Measurements from ENCODE around the gene NNMT.

Gene NNMT

GRCh38 chr11:114298710-114299109, 2.5 kb downstream of the NNMT start:
- H3K36me3 ChIP-seq (replicated peaks), result no peaks in the 10 kb centered on the region
- H3K9me3 ChIP-seq, result no peaks in the 10 kb centered on the region
- in situ Hi-C loops (cut with MboI; ENCODE audit: low sequenced_read_pairs), result no loop called here
- DNase-seq (ENCODE audit: low spot score in 2 of 2), result no peak
- H3K27me3 ChIP-seq (ENCODE audit: low read depth), result 0 out of 2 replicates have a peak, but pooled peaks cover 3% of the 10 kb centered on the region
- no peak overlapping the region for H3K4me3 ChIP-seq
- H3K4me1 ChIP-seq, result no peaks in the 10 kb centered on the region

- H3K36me3 ChIP-seq (replicated peaks), result no peaks in the 10 kb centered on the region
- no peak for DNase-seq (ENCODE audit: low spot score in 2 of 2)
- no peaks in the 10 kb centered on the region for H3K9me3 ChIP-seq
- no peaks in the 10 kb centered on the region for H3K4me1 ChIP-seq
- in situ Hi-C loops (cut with MboI; ENCODE audit: low sequenced_read_pairs), result no loop called here
- H3K27me3 ChIP-seq (ENCODE audit: low read depth), result 0 out of 2 replicates have a peak, but pooled peaks cover 3% of the 10 kb centered on the region
- no peak overlapping the region for H3K4me3 ChIP-seq
Observed at GRCh38 chr11:114301088-114301487, 4.9 kb downstream of the NNMT start.

GRCh38 chr11:114301927-114302326, 5.7 kb downstream of the NNMT start:
- H3K9me3 ChIP-seq, result no peaks in the 10 kb centered on the region
- H3K4me3 ChIP-seq, result no peak overlapping the region
- H3K4me1 ChIP-seq, result no peaks in the 10 kb centered on the region
- 0 out of 2 replicates have a peak, but pooled peaks cover 3% of the 10 kb centered on the region for H3K27me3 ChIP-seq (ENCODE audit: low read depth)
- in situ Hi-C loops (cut with MboI; ENCODE audit: low sequenced_read_pairs), result no loop called here
- no peaks in the 10 kb centered on the region for H3K36me3 ChIP-seq (replicated peaks)
- no peak for DNase-seq (ENCODE audit: low spot score in 2 of 2)

GRCh38 chr11:114302663-114303062, 6.5 kb downstream of the NNMT start:
- Histone ChIP-seq H3K4me3 (no peak overlapping the region), H3K27me3 (ENCODE audit: low read depth) (0 out of 2 replicates have a peak, but pooled peaks cover 8% of the 10 kb centered on the region), H3K4me1 (no peaks in the 10 kb centered on the region), H3K36me3 (replicated peaks) (no peaks in the 10 kb centered on the region), H3K9me3 (no peaks in the 10 kb centered on the region)
- DNase-seq (ENCODE audit: low spot score in 2 of 2), result no peak
- in situ Hi-C loops (cut with MboI; ENCODE audit: low sequenced_read_pairs), result no loop called here

GRCh38 chr11:114304065-114304464, 7.9 kb downstream of the NNMT start:
- no peak for DNase-seq (ENCODE audit: low spot score in 2 of 2)
- Histone ChIP-seq H3K4me3 (no peak overlapping the region), H3K4me1 (no peaks in the 10 kb centered on the region), H3K36me3 (replicated peaks) (no peaks in the 10 kb centered on the region), H3K27me3 (ENCODE audit: low read depth) (0 out of 2 replicates have a peak, but pooled peaks cover 8% of the 10 kb centered on the region), H3K9me3 (no peaks in the 10 kb centered on the region)
- in situ Hi-C loops (cut with MboI; ENCODE audit: low sequenced_read_pairs), result no loop called here

GRCh38 chr11:114304969-114305368, 8.8 kb downstream of the NNMT start:
- in situ Hi-C loops (cut with MboI; ENCODE audit: low sequenced_read_pairs), result no loop called here
- no peak overlapping the region for H3K4me3 ChIP-seq

GRCh38 chr11:114307524-114308203, 11.5 kb downstream of the NNMT start:
- no peaks in the 10 kb centered on the region for H3K36me3 ChIP-seq (replicated peaks)
- in situ Hi-C loops (cut with MboI; ENCODE audit: low sequenced_read_pairs), result no loop called here
- no peak for DNase-seq (ENCODE audit: low spot score in 2 of 2)
- 0 out of 2 replicates have a peak, but pooled peaks cover 4% of the 10 kb centered on the region for H3K9me3 ChIP-seq
- H3K4me1 ChIP-seq, result no peaks in the 10 kb centered on the region
- H3K27me3 ChIP-seq (ENCODE audit: low read depth), result peaks cover 12% of the 10 kb centered on the region; the same call in 1 of the 2 replicates
- no peak overlapping the region for H3K4me3 ChIP-seq

More at GRCh38 chr11:114304969-114305368, 8.8 kb downstream of the NNMT start:
- Histone ChIP-seq H3K4me1 (no peaks in the 10 kb centered on the region), H3K36me3 (replicated peaks) (no peaks in the 10 kb centered on the region), H3K27me3 (ENCODE audit: low read depth) (peaks cover 8% of the 10 kb centered on the region; the same call in 1 of the 2 replicates), H3K9me3 (0 out of 2 replicates have a peak, but pooled peaks cover 1% of the 10 kb centered on the region)
- no peak for DNase-seq (ENCODE audit: low spot score in 2 of 2)

GRCh38 chr11:114308689-114309089, 12.5 kb downstream of the NNMT start:
- in situ Hi-C loops (cut with MboI; ENCODE audit: low sequenced_read_pairs), result no loop called here
- H3K4me3 ChIP-seq, result no peak overlapping the region
- H3K9me3 ChIP-seq, result 0 out of 2 replicates have a peak, but pooled peaks cover 4% of the 10 kb centered on the region
- no peak for DNase-seq (ENCODE audit: low spot score in 2 of 2)
- no peaks in the 10 kb centered on the region for H3K4me1 ChIP-seq
- peaks cover 9% of the 10 kb centered on the region; the same call in 1 of the 2 replicates for H3K27me3 ChIP-seq (ENCODE audit: low read depth)
- H3K36me3 ChIP-seq (replicated peaks), result no peaks in the 10 kb centered on the region

GRCh38 chr11:114309517-114309916, 13.3 kb downstream of the NNMT start:
- in situ Hi-C loops (cut with MboI; ENCODE audit: low sequenced_read_pairs), result no loop called here
- Histone ChIP-seq H3K9me3 (0 out of 2 replicates have a peak, but pooled peaks cover 4% of the 10 kb centered on the region), H3K27me3 (ENCODE audit: low read depth) (peaks cover 9% of the 10 kb centered on the region; the same call in 1 of the 2 replicates), H3K4me1 (no peaks in the 10 kb centered on the region), H3K4me3 (no peak overlapping the region), H3K36me3 (replicated peaks) (no peaks in the 10 kb centered on the region)
- DNase-seq (ENCODE audit: low spot score in 2 of 2), result no peak

GRCh38 chr11:114310095-114310494, 13.9 kb downstream of the NNMT start:
- Histone ChIP-seq H3K4me3 (no peak overlapping the region), H3K36me3 (replicated peaks) (no peaks in the 10 kb centered on the region), H3K9me3 (0 out of 2 replicates have a peak, but pooled peaks cover 4% of the 10 kb centered on the region), H3K27me3 (ENCODE audit: low read depth) (peaks cover 9% of the 10 kb centered on the region; the same call in 1 of the 2 replicates), H3K4me1 (no peaks in the 10 kb centered on the region)
- no peak for DNase-seq (ENCODE audit: low spot score in 2 of 2)
- in situ Hi-C loops (cut with MboI; ENCODE audit: low sequenced_read_pairs), result no loop called here

GRCh38 chr11:114311946-114312345, 15.7 kb downstream of the NNMT start:
- in situ Hi-C loops (cut with MboI; ENCODE audit: low sequenced_read_pairs), result no loop called here
- Histone ChIP-seq H3K36me3 (replicated peaks) (no peaks in the 10 kb centered on the region), H3K4me1 (no peaks in the 10 kb centered on the region), H3K27me3 (ENCODE audit: low read depth) (peaks cover 11% of the 10 kb centered on the region; the same call in 1 of the 2 replicates), H3K9me3 (0 out of 2 replicates have a peak, but pooled peaks cover 4% of the 10 kb centered on the region), H3K4me3 (no peak overlapping the region)
- no peak for DNase-seq (ENCODE audit: low spot score in 2 of 2)

GRCh38 chr11:114314096-114314495, 17.9 kb downstream of the NNMT start:
- in situ Hi-C loops (cut with MboI; ENCODE audit: low sequenced_read_pairs), result no loop called here
- peaks cover 6% of the 10 kb centered on the region for H3K27me3 ChIP-seq (ENCODE audit: low read depth)
- no peaks in the 10 kb centered on the region for H3K4me1 ChIP-seq
- no peak for DNase-seq (ENCODE audit: low spot score in 2 of 2)
- H3K36me3 ChIP-seq (replicated peaks), result no peaks in the 10 kb centered on the region
- H3K4me3 ChIP-seq, result no peak overlapping the region
- H3K9me3 ChIP-seq, result 0 out of 2 replicates have a peak, but pooled peaks cover 4% of the 10 kb centered on the region

- in situ Hi-C loops (cut with MboI; ENCODE audit: low sequenced_read_pairs), result no loop called here
Observed at GRCh38 chr11:114315749-114316368, 19.7 kb downstream of the NNMT start.

More at GRCh38 chr11:114315749-114316368, 19.7 kb downstream of the NNMT start:
- Histone ChIP-seq H3K4me1 (no peaks in the 10 kb centered on the region), H3K9me3 (no peaks in the 10 kb centered on the region), H3K4me3 (no peak overlapping the region), H3K27me3 (ENCODE audit: low read depth) (peaks cover 4% of the 10 kb centered on the region; the same call in 1 of the 2 replicates), H3K36me3 (replicated peaks) (no peaks in the 10 kb centered on the region)
- no peak for DNase-seq (ENCODE audit: low spot score in 2 of 2)
